DND-41 (cell line): ENCODE data around the gene ZCCHC2.

Experiments
- ATAC-seq: fragments of 200-7000 bp; cut with Tn5 transposase; 3 replicates; pipeline ENCODE4 v1.9.1; 2021; ENCODE audit warnings: low read depth; ENCODE audit not compliant: insufficient read depth
- DNase-seq: peaks from one replicate; pipeline ENCODE4 v3.0.0-alpha.2; 2020
- H2AFZ ChIP-seq: 2 replicates; pipeline ENCODE4 v1.6.0; 2012; ENCODE audit warnings: low read depth, low read length
- H3K27ac ChIP-seq: 2 replicates; pipeline ENCODE4 v1.5.1; 2012; ENCODE audit warnings: low read length, inconsistent platforms
- H3K27me3 ChIP-seq: fragments of 200-600 bp; sonication (generic); 2 replicates; pipeline ENCODE4 v1.6.0; 2012; ENCODE audit warnings: low read length, mild to moderate bottlenecking, inconsistent platforms; ENCODE audit not compliant: insufficient read depth, poor library complexity
- H3K36me3 ChIP-seq: 2 replicates; pipeline ENCODE4 v1.5.1; 2012; ENCODE audit warnings: low read length, inconsistent platforms; ENCODE audit not compliant: insufficient read depth
- H3K4me1 ChIP-seq: 2 replicates; pipeline ENCODE4 v1.5.1; 2012; ENCODE audit warnings: mild to moderate bottlenecking, low read length; ENCODE audit not compliant: insufficient read depth
- H3K4me2 ChIP-seq: 2 replicates; pipeline ENCODE4 v1.6.0; 2012; ENCODE audit warnings: mild to moderate bottlenecking, moderate library complexity, low read length, inconsistent platforms; ENCODE audit not compliant: insufficient read depth
- H3K4me3 ChIP-seq, 2 experiments: fragments of 200-600 bp in 1 of 2; shearing (Covaris generic) in 1 of 2; 2 replicates each; pipeline ENCODE4 v1.5.1; 2012 to 2016; ENCODE audit warnings: inconsistent platforms in 2 of 2, low read length in 2 of 2, mild to moderate bottlenecking in 2 of 2, low read depth in 1 of 2, moderate library complexity in 1 of 2
- H3K79me2 ChIP-seq: 2 replicates; pipeline ENCODE4 v1.6.0; 2012; ENCODE audit warnings: low read length, inconsistent platforms; ENCODE audit not compliant: insufficient read depth
- H3K9ac ChIP-seq: 2 replicates; pipeline ENCODE4 v1.6.0; 2012; ENCODE audit warnings: low read depth, mild to moderate bottlenecking, inconsistent platforms, low read length, moderate library complexity
- H3K9me3 ChIP-seq: 2 replicates; pipeline ENCODE4 v1.5.1; 2012; ENCODE audit warnings: low read length, moderate library complexity, mild to moderate bottlenecking, inconsistent platforms; ENCODE audit not compliant: insufficient read depth, severe bottlenecking
- H4K20me1 ChIP-seq: 2 replicates; pipeline ENCODE4 v1.6.0; 2012; ENCODE audit warnings: low read length; ENCODE audit not compliant: insufficient read depth
- CTCF ChIP-seq: IDR thresholded peaks from 2 replicates; pipeline ENCODE4 v1.5.1; 2012; ENCODE audit warnings: borderline replicate concordance, low read length, moderate library complexity, mild to moderate bottlenecking; ENCODE audit not compliant: poor library complexity, severe bottlenecking; ENCODE audit errors: extremely low read depth
- EZH2 ChIP-seq: IDR thresholded peaks from 3 replicates; pipeline ENCODE4 v1.6.1; 2012; ENCODE audit warnings: borderline replicate concordance, low read depth, mild to moderate bottlenecking, moderate library complexity, low read length, inconsistent platforms; ENCODE audit not compliant: severe bottlenecking

Gene ZCCHC2

GRCh38 chr18:62496262-62496661, 26.6 kb upstream of the ZCCHC2 start:
- Histone ChIP-seq H3K27ac (no peak overlapping the region), H3K9ac (no peak overlapping the region), H3K4me1 (no peaks in the 10 kb centered on the region), H3K4me2 (no peak overlapping the region), H3K79me2 (no peaks in the 10 kb centered on the region), H3K4me3 (no peak overlapping the region), H3K27me3 (peaks cover 8% of the 10 kb centered on the region), H2AFZ (no peak overlapping the region), H3K36me3 (no peaks in the 10 kb centered on the region), H3K9me3 (no peaks in the 10 kb centered on the region), H4K20me1 (no peaks in the 10 kb centered on the region)
- ATAC-seq (no peak), DNase-seq (no peak)
- TF ChIP-seq EZH2 (no peak), CTCF (no peak)

- Histone ChIP-seq H2AFZ (no peak overlapping the region), H3K9me3 (no peaks in the 10 kb centered on the region), H3K27me3 (peaks cover 8% of the 10 kb centered on the region), H3K4me1 (no peaks in the 10 kb centered on the region), H3K4me2 (no peak overlapping the region), H4K20me1 (no peaks in the 10 kb centered on the region), H3K4me3 (no peak overlapping the region), H3K79me2 (no peaks in the 10 kb centered on the region), H3K36me3 (no peaks in the 10 kb centered on the region), H3K9ac (no peak overlapping the region), H3K27ac (no peak overlapping the region)
- no peak for TF ChIP-seq EZH2
- no peak for TF ChIP-seq CTCF
- ATAC-seq (no peak), DNase-seq (no peak)
Observed at GRCh38 chr18:62497190-62497772, 25.5 kb upstream of the ZCCHC2 start.

- no peak for ATAC-seq
- H2AFZ ChIP-seq = no peak overlapping the region
- no peaks in the 10 kb centered on the region for H4K20me1 ChIP-seq
- no peak for DNase-seq
- no peak overlapping the region for H3K4me3 ChIP-seq
- TF ChIP-seq CTCF (no peak), EZH2 (no peak)
- H3K4me1 ChIP-seq = no peaks in the 10 kb centered on the region
- H3K36me3 ChIP-seq = no peaks in the 10 kb centered on the region
- H3K27me3 ChIP-seq = peaks cover 8% of the 10 kb centered on the region
- no peak overlapping the region for H3K27ac ChIP-seq
- no peak overlapping the region for H3K9ac ChIP-seq
- H3K79me2 ChIP-seq = no peaks in the 10 kb centered on the region
- no peak overlapping the region for H3K4me2 ChIP-seq
- no peaks in the 10 kb centered on the region for H3K9me3 ChIP-seq
Observed at GRCh38 chr18:62498616-62499262, 24.1 kb upstream of the ZCCHC2 start.
